SK-N-MC (cell line): ENCODE results near the gene CHMP6.

ENCODE experiments used
- EZH2 ChIP-seq: fragments of 200-600 bp; sonication (generic); IDR thresholded peaks from one replicate; pipeline ENCODE4 v1.6.1; 2017; ENCODE audit warnings: antibody characterized with exemption
- FOXP2 ChIP-seq: optimal IDR thresholded peaks from 2 replicates; pipeline ENCODE3; 2011; ENCODE audit warnings: mild to moderate bottlenecking, moderate library complexity; ENCODE audit not compliant: insufficient read depth; ENCODE audit errors: extremely low read length, control extremely low read depth
- POLR2AphosphoS5 ChIP-seq: IDR thresholded peaks from 2 replicates; pipeline ENCODE4 v1.6.1; 2012; ENCODE audit warnings: mild to moderate bottlenecking, low read depth, low read length, borderline replicate concordance

- no peak for TF ChIP-seq EZH2
- TF ChIP-seq POLR2AphosphoS5 = no peak
- no peak for TF ChIP-seq FOXP2
Observed at GRCh38 chr17:80979547-80980378, 11.9 kb upstream of the CHMP6 start.
